Heart right ventricle (tissue), 16 donors: ENCODE data around the gene SLC12A3. TPM values are rescaled to one million over a fixed set of nuclear protein-coding genes. Genes with fewer than 3 reads are reported as not detected.
A peak's percentile ranks its signal among the peaks of the same experiment; 100 is the strongest.

Source experiments
- ATAC-seq, 8 donors: fragments of 200-7000 bp; cut with Tn5 transposase; one replicate each; pipeline ENCODE4 v1.9.1; 2020; ENCODE audit warnings: mild to moderate bottlenecking in 8 of 8, moderate library complexity in 8 of 8, moderate number of reproducible peaks in 1 of 8
- DNase-seq, 2 donors: peaks; one replicate each; pipeline ENCODE4 v3.0.0-alpha.2; 2020
- H3K27ac ChIP-seq, 10 donors: fragments of 200-600 bp; sonication (generic) in 2 of 10; one replicate each; pipeline versions ENCODE4 v1.5.0 to v1.8.0; 2020 to 2022; ENCODE audit warnings: mild to moderate bottlenecking in 3 of 10
- H3K27me3 ChIP-seq, 7 donors: fragments of 200-600 bp; one replicate each; pipeline ENCODE4 v1.8.0; 2021 to 2022; ENCODE audit warnings: mild to moderate bottlenecking in 2 of 7
- H3K36me3 ChIP-seq, 9 donors: fragments of 200-600 bp; sonication (generic) in 1 of 9; one replicate each; pipeline versions ENCODE4 v1.5.0 to v1.8.0; 2020 to 2022; ENCODE audit warnings: mild to moderate bottlenecking in 2 of 9
- H3K4me1 ChIP-seq, 9 donors: fragments of 200-600 bp; sonication (generic) in 1 of 9; one replicate each; pipeline versions ENCODE4 v1.5.0 to v1.8.0; 2020 to 2022; ENCODE audit warnings: mild to moderate bottlenecking in 4 of 9
- H3K4me3 ChIP-seq, 10 donors: fragments of 200-600 bp; sonication (generic) in 2 of 10; one replicate each; pipeline versions ENCODE4 v1.5.0 to v1.8.0; 2020 to 2022; ENCODE audit warnings: mild to moderate bottlenecking in 7 of 10, moderate library complexity in 2 of 10
- H3K9me3 ChIP-seq, 11 donors: fragments of 200-600 bp in 10 of 11; sonication (generic) in 2 of 11; one replicate each; pipeline versions ENCODE4 v1.5.0 to v1.8.0; 2013 to 2022; ENCODE audit warnings: mild to moderate bottlenecking in 2 of 11, control low read depth in 1 of 11, moderate library complexity in 1 of 11
- WGBS, 2 donors: extraction: QIAGEN DNeasy Blood & Tissue Kit; methylation state at CpG; one replicate each; pipeline ENCODE4 v1.1.7; 2013; ENCODE audit warnings: inconsistent platforms in 1 of 2; 5-methylcytosine and 5-hydroxymethylcytosine counted together
- intact Hi-C, 10 donors: fragments of 100-400 bp; cut with DNase I; formaldehyde crosslinking; loops; one replicate each; pipeline versions ENCODE4 v1.11.1 to v1.14.2; 2022
- polyA plus RNA-seq, 2 donors: library from polyadenylated mRNA; stranded (reverse); fragments of 200-250 nt; gene quantifications; one replicate each; pipeline ENCODE4 v1.2.3, GENCODE V29; 2013
- total RNA-seq, 10 donors: library from RNA; stranded (reverse); fragmentation: NEBNext Ultra II Directional in 3 of 10; extraction: Animal tissue kit (Norgen Biotek cat#: 25700) in 3 of 10; gene quantifications; one replicate each; pipeline versions ENCODE4 v1.2.1 to v1.2.4, GENCODE V29; 2021 to 2023
- TF ChIP-seq, protein P1 (sequence below), 9 donors: fragments of 200-600 bp; sonication (generic) in 2 of 9; IDR thresholded peaks; one replicate each; pipeline versions ENCODE4 v1.5.0 to v1.8.0; 2021 to 2022; ENCODE audit warnings: antibody characterized with exemption in 9 of 9, mild to moderate bottlenecking in 5 of 9, moderate library complexity in 1 of 9
- donor health status: Arrhythmogenic right ventricular cardiomyopathy.
- donor health status: ischemic (EF 13 %, LVEDD 7.1; RV severe dilation, severe dysfunction).
- donor health status: healthy with polysubstance abuse.
- donor health status: DM: no; HTN: yes; CAD: no.
- donor health status: DM: no; HTN: no; CAD: no.
- donor health status: ischemic (EF 25% LVEDD 6.9; RV normal size, moderate dysfunction).
- donor health status: ischemic (EF 25% LVEDD 5.7; RV mildly dilated, moderate dysfunction).
- donor health status: healthy.
- donor health status: DM: yes; HTN: yes; CAD: no.
- donor health status: Ischemic cardiomyopathy.
- donor health status: ischemic (EF 35%, LVEDD 5.7; RV mildly dilated, moderate dysfunction).
- donor health status: nonischemic (EF 11% LVEDD 7.7; RV severe dilation, severe dysfunction).
- donor health status: DM: yes; HTN: yes; CAD: no.
- donor health status: PGD.
- donor health status: ischemic (EF 29% LVEDD 5.4; RV normal size, mild dysfunction).
- donor health status: nonischemic (EF 23%, LVEDD 6.1; RV moderate dilation, normal function).

SLC12A3 gene
- total and polyA plus RNA-seq, 12 donors, result not detected

DNA sequence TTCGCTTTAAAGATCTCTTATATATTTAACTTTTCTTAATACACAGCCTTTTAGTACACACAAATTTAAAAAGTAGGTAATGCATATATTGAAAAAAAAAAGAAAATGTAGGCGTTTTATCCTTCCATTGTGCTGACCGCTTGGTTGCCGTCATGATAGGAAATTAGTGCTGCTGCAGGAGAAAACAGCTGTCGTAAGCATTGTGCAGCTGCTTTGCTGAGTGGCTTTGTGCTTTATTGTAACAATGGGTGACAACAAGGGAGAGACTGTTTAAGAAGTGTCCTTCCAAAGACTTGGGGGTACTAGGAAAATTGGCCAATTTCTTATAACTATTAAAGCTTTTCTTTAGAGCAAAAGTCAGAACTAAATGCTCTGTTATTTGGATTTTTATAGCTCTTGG is 71.9 kb downstream of the SLC12A3 start:
- ATAC-seq (no peak), DNase-seq (no peak)
- TF ChIP-seq, protein P1, sequence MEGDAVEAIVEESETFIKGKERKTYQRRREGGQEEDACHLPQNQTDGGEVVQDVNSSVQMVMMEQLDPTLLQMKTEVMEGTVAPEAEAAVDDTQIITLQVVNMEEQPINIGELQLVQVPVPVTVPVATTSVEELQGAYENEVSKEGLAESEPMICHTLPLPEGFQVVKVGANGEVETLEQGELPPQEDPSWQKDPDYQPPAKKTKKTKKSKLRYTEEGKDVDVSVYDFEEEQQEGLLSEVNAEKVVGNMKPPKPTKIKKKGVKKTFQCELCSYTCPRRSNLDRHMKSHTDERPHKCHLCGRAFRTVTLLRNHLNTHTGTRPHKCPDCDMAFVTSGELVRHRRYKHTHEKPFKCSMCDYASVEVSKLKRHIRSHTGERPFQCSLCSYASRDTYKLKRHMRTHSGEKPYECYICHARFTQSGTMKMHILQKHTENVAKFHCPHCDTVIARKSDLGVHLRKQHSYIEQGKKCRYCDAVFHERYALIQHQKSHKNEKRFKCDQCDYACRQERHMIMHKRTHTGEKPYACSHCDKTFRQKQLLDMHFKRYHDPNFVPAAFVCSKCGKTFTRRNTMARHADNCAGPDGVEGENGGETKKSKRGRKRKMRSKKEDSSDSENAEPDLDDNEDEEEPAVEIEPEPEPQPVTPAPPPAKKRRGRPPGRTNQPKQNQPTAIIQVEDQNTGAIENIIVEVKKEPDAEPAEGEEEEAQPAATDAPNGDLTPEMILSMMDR (IDR thresholded peaks at IDR 0.05), result no peak
- Histone ChIP-seq H3K9me3 (no peaks in the 10 kb centered on the region), H3K36me3 (peaks cover 0 to 85% (median 63%) of the 10 kb centered on the region in 9 donors), H3K27me3 (no peaks in the 10 kb centered on the region), H3K4me1 (peaks cover 5 to 72% (median 57%) of the 10 kb centered on the region in 9 donors), H3K4me3 (no peak overlapping the region), H3K27ac (no peak overlapping the region)
- 76 to 81% methylated on average over 5 of the region's 5 CpGs for WGBS, 2 donors
- intact Hi-C loops, result loop anchor here in 2 of 10 donors (5.0 to 10.0 kb wide), 2 partner anchors 70 to 508 kb away; partner anchors contain the start of genes CIAPIN1 (in 1 of the 2), COQ9 (in 1 of the 2) and SLC12A3 (in 1 of the 2)

DNA sequence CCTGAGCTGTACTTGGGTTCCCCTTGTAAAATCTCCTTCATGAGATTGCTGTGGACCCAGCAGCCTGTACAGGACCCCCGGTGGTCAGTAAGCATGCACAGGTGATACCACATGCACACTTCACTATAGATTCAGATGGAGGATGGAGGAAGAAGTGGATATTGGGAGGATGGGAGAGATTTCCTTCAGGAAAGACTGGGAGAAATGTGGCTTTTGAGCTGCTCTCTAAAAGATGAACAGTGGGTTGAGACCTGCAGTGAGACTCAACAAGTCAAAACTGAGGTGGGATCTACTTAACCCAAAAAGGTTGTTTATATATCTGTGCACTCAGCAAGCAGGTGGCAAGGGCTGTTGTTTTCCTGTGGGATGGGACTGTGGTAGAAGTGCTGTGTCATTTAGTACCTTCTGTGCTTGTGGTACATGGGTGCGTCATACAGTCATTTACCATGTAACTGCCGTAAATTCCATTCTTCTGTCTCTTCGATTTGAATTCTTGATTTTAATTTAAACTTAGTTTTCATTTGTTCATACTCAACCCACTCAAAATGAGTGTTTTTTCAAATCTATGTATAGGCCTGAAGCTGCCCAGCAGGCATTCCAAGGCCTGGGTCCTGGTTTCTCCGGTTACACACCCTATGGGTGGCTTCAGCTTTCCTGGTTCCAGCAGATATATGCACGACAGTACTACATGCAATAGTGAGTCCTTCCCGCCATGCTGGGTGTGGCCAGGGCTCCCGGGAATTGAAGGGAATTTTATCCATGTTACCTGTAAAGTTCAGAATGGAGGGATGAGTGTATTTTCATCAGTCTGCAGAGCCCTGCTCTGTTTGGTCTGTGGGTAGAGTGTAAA is 73.9 kb downstream of the SLC12A3 start:
- peaks cover 7 to 99% (median 82%) of the 10 kb centered on the region in 9 donors for H3K36me3 ChIP-seq
- WGBS, 2 donors, result 82 to 85% methylated on average over 8 of the region's 8 CpGs
- no peak for ATAC-seq
- peaks cover 5 to 64% (median 47%) of the 10 kb centered on the region in 9 donors for H3K4me1 ChIP-seq
- no peak for DNase-seq
- intact Hi-C loops, result loop anchor here in 2 of 10 donors (5.0 to 10.0 kb wide), 2 partner anchors 72 to 506 kb away; partner anchors contain the start of genes CIAPIN1 (in 1 of the 2), COQ9 (in 1 of the 2) and SLC12A3 (in 1 of the 2)
- no peak overlapping the region for H3K27ac ChIP-seq
- H3K4me3 ChIP-seq, result no peak overlapping the region
- TF ChIP-seq, protein P1 (IDR thresholded peaks at IDR 0.05), result no peak
- no peaks in the 10 kb centered on the region for H3K9me3 ChIP-seq
- no peaks in the 10 kb centered on the region for H3K27me3 ChIP-seq

DNA sequence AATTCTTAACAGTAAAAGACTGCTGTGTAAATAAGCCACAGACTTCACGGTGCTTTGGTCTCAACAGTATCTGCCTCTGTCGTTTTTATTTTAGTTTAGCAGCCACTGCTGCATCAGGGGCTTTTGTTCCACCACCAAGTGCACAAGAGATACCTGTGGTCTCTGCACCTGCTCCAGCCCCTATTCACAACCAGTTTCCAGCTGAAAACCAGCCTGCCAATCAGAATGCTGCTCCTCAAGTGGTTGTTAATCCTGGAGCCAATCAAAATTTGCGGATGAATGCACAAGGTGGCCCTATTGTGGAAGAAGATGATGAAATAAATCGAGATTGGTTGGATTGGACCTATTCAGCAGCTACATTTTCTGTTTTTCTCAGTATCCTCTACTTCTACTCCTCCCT is 74.8 kb downstream of the SLC12A3 start:
- H3K36me3 ChIP-seq, result peaks cover 7 to 100% (median 91%) of the 10 kb centered on the region in 9 donors
- TF ChIP-seq, protein P1 (IDR thresholded peaks at IDR 0.05), result no peak
- ATAC-seq (no peak), DNase-seq (no peak)
- no peak overlapping the region for H3K4me3 ChIP-seq
- 82 to 85% methylated on average over 4 of the region's 4 CpGs for WGBS, 2 donors
- H3K4me1 ChIP-seq, result peaks cover 5 to 56% (median 38%) of the 10 kb centered on the region in 9 donors
- no peaks in the 10 kb centered on the region for H3K27me3 ChIP-seq
- H3K9me3 ChIP-seq, result no peaks in the 10 kb centered on the region
- H3K27ac ChIP-seq, result no peak overlapping the region
- intact Hi-C loops, result loop anchor here in 2 of 10 donors (5.0 to 10.0 kb wide), 2 partner anchors 72 to 505 kb away; partner anchors contain the start of genes CIAPIN1 (in 1 of the 2), COQ9 (in 1 of the 2) and SLC12A3 (in 1 of the 2)

DNA sequence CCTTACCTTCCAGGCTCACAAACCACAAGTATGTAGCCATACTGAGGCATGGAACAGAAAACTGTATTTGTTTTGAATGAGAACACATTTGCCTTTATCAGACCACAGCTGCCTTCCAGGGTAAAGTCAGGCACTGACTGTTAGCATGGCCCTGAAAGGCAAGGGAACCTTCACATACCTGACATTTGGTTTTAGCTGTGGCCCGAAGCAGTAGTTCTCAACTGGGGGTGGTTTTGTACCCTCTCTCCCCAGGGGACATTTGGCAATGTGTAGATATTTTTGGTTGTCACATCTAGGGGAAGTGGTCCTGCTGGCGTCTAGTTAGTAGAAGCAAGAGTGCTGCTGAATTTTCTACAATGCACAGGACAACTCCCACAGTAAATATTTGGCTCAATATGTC is 76.1 kb downstream of the SLC12A3 start:
- H3K36me3 ChIP-seq, result peaks cover 7 to 99% (median 95%) of the 10 kb centered on the region in 9 donors
- 74 to 90% methylated on average over 2 of the region's 2 CpGs for WGBS, 2 donors
- H3K27ac ChIP-seq, result peak overlapping the region in 1 of 10 donors; percentile 8
- ATAC-seq (no peak), DNase-seq (no peak)
- peaks cover 0 to 53% (median 25%) of the 10 kb centered on the region in 9 donors for H3K4me1 ChIP-seq
- no peaks in the 10 kb centered on the region for H3K9me3 ChIP-seq
- intact Hi-C loops, result no loop called here
- H3K27me3 ChIP-seq, result no peaks in the 10 kb centered on the region
- TF ChIP-seq, protein P1 (IDR thresholded peaks at IDR 0.05), result no peak
- no peak overlapping the region for H3K4me3 ChIP-seq
